Prostate gland (tissue), 2 donors: Measurements from ENCODE around the gene SNPH. TPM values are rescaled to one million over a fixed set of nuclear protein-coding genes. Genes with fewer than 3 reads are reported as not detected.

Source experiments
- DNase-seq: peaks from one replicate; pipeline ENCODE4 v3.0.0-alpha.2; 2019; ENCODE audit warnings: low spot score
- H3K27ac ChIP-seq, 2 donors: fragments of 200-600 bp; sonication (generic); 2 replicates each; pipeline ENCODE4 v1.5.1; 2017 to 2019
- H3K27me3 ChIP-seq: fragments of 200-600 bp; sonication (generic); replicated peaks from 2 replicates; pipeline ENCODE4 v1.5.1; 2019; ENCODE audit not compliant: insufficient read depth
- H3K36me3 ChIP-seq, 2 donors: fragments of 200-600 bp; sonication (generic); 1 replicate in 1 of 2; 2 replicates in 1 of 2; pipeline versions ENCODE4 v1.5.1 to v1.8.1; 2017 to 2019
- H3K4me1 ChIP-seq: fragments of 200-600 bp; sonication (generic); replicated peaks from 2 replicates; pipeline ENCODE4 v1.5.1; 2019
- H3K4me3 ChIP-seq, 2 donors: fragments of 200-600 bp; sonication (generic); 2 replicates each; pipeline ENCODE4 v1.5.1; 2017 to 2019
- H3K9me3 ChIP-seq: fragments of 200-600 bp; sonication (generic); 2 replicates; pipeline ENCODE4 v1.5.1; 2017
- CTCF ChIP-seq, 4 experiments: fragments of 200-600 bp in 2 of 4; fragments of 450-650 bp in 2 of 4; sonication (generic) in 2 of 4; IDR thresholded peaks; 1 replicate in 3 of 4; 2 replicates in 1 of 4; pipeline ENCODE4 v1.5.1; 2016 to 2019; ENCODE audit warnings: antibody characterized with exemption in 4 of 4, mild to moderate bottlenecking in 2 of 4, moderate library complexity in 2 of 4
- POLR2A ChIP-seq: fragments of 450-650 bp; IDR thresholded peaks from one replicate; pipeline ENCODE4 v1.6.1; 2016; ENCODE audit warnings: antibody characterized with exemption, mild to moderate bottlenecking
- POLR2AphosphoS5 ChIP-seq: sonication (generic); formaldehyde crosslinking; IDR thresholded peaks from one replicate; pipeline ENCODE4 v1.6.1; 2017; ENCODE audit warnings: antibody characterized with exemption
- WGBS: methylation state at CpG from one replicate; pipeline ENCODE4 v1.1.5; 2018; 5-methylcytosine and 5-hydroxymethylcytosine counted together
- intact Hi-C: fragments of 100-400 bp; cut with DNase I; formaldehyde crosslinking; loops from one replicate; pipeline ENCODE4 v1.14.2; 2022
- total RNA-seq, 2 donors: library from RNA; depleted of rRNA; stranded (reverse); fragments of >200 nt; gene quantifications; one replicate each; pipeline ENCODE4 v1.1.0, GENCODE V29; 2016

SNPH gene
- total RNA-seq, 2 donors from 2014 or later = 4.5 to 12.3 TPM

DNA sequence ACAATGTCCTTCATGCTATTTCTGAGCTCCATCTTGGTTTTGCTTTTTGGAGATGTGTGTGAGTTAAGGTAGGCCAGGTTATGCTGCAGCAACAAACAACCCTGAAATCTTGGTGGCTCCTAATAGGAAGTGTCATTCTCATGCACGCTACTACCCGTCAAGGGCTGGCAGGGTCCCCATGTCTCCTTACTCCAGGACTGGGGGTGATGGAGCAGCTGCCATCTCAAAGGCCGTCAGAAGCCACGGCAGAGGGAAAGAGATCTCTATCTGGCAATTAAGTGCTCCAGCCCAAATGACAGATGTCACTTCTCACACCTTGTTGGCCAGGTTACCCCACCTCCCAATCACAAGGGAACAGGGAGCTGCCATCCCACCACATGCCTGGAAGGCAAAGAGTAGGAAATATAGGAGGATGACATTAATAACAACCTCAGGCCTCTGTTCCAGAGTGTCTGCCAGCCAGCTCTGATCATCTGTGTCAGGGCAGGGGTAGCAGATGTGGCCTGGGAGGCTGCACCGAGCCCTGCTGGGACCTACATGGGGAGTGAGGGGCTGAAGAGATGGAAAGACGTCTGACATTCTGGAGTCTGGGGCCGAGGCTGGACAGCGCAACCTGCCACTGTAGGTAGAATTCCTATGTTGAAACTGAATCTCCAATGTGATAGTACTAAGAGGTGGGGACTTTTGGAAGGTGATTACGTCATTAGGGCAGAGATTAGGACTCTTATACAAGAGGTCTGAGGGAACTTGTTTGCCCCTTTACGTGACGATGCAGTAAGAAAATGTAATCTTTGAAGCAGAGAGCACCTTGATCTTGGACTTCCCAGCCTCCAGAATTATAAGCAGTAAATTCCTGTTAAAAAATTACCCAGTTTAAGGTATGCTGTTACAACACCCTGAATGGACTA is 67.6 kb downstream of the SNPH start:
- intact Hi-C loops = no loop called here
- TF ChIP-seq CTCF (IDR thresholded peaks at IDR 0.05) = no peak
- no peak for TF ChIP-seq POLR2A
- no peak for TF ChIP-seq POLR2AphosphoS5
- WGBS = 84% methylated on average over 11 of the region's 11 CpGs
- no peak for DNase-seq
- Histone ChIP-seq H3K27ac (no peak overlapping the region), H3K27me3 (no peaks in the 10 kb centered on the region), H3K36me3 (no peaks in the 10 kb centered on the region), H3K4me3 (no peak overlapping the region), H3K9me3 (no peaks in the 10 kb centered on the region), H3K4me1 (peaks cover 8% of the 10 kb centered on the region)

- intact Hi-C loops = no loop called here
- WGBS = 78% methylated on average over 4 of the region's 4 CpGs
- DNase-seq = no peak
- no peaks in the 10 kb centered on the region for H3K36me3 ChIP-seq
- peaks cover 8% of the 10 kb centered on the region for H3K4me1 ChIP-seq
- no peak overlapping the region for H3K27ac ChIP-seq
- H3K9me3 ChIP-seq = no peaks in the 10 kb centered on the region
- no peaks in the 10 kb centered on the region for H3K27me3 ChIP-seq
- no peak for TF ChIP-seq POLR2A
- no peak for TF ChIP-seq POLR2AphosphoS5
- TF ChIP-seq CTCF (IDR thresholded peaks at IDR 0.05) = no peak
- H3K4me3 ChIP-seq = no peak overlapping the region
Measured at GRCh38 chr20:1334370-1334731, 68.3 kb downstream of the SNPH start.

DNA sequence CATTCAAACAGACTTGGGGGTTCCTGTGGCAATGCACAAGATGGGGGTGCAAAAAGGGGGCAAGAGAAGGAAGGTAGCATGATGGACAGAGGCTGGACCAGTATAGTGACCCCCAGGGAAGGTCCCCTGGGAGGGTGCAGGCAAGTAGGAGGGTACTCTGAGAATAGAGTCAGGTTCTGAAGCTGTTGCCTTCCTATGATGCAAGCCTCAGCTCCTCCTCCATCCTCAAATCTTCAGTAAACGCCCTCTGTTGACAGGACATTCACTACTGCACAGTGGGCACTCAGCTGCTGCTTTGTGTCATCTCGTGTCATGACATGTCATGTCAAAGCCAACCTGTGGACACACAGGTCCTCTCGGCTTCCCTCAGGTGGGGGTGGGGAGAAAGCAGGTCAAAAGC is 68.7 kb downstream of the SNPH start:
- TF ChIP-seq CTCF (IDR thresholded peaks at IDR 0.05) = no peak
- TF ChIP-seq POLR2AphosphoS5 = no peak
- TF ChIP-seq POLR2A = no peak
- H3K36me3 ChIP-seq = no peaks in the 10 kb centered on the region
- intact Hi-C loops = no loop called here
- H3K27me3 ChIP-seq = no peaks in the 10 kb centered on the region
- no peak for DNase-seq
- WGBS = 47% methylated on average over 3 of the region's 3 CpGs
- no peak overlapping the region for H3K27ac ChIP-seq
- no peak overlapping the region for H3K4me3 ChIP-seq
- no peaks in the 10 kb centered on the region for H3K9me3 ChIP-seq
- peaks cover 8% of the 10 kb centered on the region for H3K4me1 ChIP-seq

DNA sequence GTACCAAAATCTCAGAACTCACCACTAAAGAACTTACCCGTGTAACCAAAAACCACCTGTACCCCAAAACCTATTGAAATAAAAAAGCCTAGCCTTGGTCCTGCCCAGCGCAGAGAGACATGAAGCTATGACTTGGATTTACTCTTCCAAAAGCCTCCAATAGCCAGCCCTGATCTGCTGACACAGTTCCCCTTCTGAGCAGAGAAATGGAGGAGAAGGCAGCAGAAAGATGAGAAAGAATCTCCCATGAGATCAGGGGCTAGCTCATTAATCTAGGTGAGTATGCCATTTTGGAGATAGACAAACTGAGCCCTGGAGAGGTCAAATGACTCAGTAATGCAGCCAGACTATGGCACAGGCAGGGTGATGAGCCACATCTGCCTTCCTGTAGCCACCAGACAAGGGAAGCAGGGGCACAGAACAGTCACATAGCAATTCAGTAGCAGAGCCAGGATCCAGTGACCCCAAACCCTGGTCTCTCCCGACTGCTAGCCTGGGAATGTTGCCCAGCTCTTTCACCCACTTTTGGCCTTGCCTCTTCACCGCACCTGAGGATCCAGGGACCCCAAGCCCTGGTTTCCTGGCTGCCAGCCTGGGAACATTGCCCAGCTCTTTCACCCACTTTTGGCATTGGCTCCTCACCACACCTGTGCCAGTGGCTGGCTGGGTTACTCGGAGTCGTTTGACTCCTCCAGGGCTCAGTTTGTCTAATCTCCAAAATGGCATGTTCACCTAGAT is 70.0 kb downstream of the SNPH start:
- no peak for DNase-seq
- no peaks in the 10 kb centered on the region for H3K27me3 ChIP-seq
- intact Hi-C loops = no loop called here
- WGBS = 60% methylated on average over 6 of the region's 6 CpGs
- H3K36me3 ChIP-seq = no peaks in the 10 kb centered on the region
- TF ChIP-seq CTCF (IDR thresholded peaks at IDR 0.05) (no peak), POLR2AphosphoS5 (no peak), POLR2A (no peak)
- H3K4me1 ChIP-seq = peaks cover 8% of the 10 kb centered on the region
- no peak overlapping the region for H3K4me3 ChIP-seq
- no peak overlapping the region for H3K27ac ChIP-seq
- H3K9me3 ChIP-seq = no peaks in the 10 kb centered on the region
